Activated CD4-positive, alpha-beta T cell treated with anti-CD3 and anti-CD28 coated beads, Interleukin-2, amount 50 U/mL, for 4 hours (primary cell): ENCODE measurements around the gene CDH13.

Source experiments
- DNase-seq, 2 experiments: peaks; one replicate each; pipeline ENCODE4 v3.0.0-alpha.2; 2020

Gene CDH13

DNA sequence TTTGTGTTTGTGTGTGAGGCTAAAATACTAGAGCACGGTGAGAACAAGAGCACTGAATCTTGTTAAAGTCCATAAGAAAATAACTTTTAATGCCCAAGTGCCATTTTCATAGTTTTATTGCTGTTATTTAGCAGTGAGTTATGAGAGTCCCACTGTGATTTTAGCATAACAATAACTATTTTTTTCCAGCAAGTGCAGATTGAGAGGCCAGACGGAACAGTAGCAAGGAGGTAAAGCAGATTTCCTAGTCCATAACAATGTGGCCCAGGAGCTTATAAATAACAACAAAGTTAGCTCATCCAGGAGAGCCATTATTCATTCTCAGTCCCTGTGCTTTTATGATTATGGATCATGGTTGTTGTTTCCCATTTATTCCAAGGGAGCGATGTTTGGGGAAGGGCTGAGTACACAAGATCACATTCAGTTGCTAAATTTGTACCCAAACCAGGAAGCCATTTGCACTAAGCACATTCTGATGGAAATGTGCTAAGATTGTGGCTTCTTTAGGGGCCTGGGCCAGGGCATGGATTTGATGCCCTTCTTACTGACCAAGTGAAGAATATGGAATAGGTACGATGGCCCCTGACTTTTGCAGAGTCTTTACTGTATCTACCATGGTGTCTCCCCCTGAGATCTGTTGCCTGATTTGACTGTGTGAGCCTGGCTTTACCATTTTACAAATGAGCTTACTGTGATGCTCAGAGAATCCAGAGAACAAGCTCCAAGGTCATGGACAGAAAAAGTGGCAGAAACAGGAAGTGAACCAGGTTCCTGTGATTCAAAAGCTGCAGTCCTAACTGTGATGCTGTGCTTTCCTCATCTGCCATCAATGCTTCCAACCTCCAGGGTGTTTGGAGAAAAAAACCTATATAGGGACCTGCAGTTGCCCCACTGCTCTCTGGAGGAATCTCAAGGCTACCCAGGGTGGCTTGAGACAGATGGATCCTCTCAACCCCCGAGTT lies 976.3 kb downstream of the CDH13 start:
- no peak for DNase-seq

DNA sequence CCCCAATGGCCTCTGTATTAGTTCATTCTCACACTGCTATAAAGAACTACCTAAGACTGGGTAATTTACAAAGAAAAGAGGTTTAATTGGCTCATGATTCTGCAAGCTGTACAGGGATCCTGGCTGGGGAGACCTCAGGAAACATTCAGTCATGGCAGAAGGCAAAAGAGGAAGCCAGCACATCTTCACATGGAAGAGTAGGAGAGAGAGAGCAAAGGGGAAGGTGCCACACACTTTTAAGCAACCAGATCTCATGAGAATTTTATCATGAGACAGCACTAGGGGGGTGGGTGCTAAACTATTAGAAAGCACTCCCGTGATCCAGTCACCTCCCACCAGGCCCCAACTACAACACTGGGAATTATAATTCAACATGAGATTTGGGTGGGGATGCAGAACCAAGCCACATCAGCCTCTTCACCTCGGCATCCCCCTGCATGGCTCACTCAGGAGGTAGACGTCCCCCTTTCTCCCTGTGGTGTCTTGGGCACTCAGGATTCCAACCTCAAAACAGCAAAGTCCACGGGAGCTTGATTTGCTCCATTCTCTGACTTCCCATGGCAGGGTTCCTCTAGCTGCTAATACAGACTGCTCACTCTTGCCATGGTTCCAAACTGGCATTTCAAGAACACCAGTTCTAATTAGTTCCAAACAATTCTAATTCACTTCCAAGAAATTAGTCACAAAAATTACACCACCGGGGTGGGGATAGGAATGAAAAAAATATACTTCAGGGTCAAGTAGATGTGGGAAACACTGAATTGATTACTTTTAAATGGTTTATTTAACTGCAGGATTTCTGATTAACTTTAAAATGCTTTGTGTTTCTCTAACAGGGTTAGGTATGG lies 977.2 kb downstream of the CDH13 start:
- no peak for DNase-seq

DNA sequence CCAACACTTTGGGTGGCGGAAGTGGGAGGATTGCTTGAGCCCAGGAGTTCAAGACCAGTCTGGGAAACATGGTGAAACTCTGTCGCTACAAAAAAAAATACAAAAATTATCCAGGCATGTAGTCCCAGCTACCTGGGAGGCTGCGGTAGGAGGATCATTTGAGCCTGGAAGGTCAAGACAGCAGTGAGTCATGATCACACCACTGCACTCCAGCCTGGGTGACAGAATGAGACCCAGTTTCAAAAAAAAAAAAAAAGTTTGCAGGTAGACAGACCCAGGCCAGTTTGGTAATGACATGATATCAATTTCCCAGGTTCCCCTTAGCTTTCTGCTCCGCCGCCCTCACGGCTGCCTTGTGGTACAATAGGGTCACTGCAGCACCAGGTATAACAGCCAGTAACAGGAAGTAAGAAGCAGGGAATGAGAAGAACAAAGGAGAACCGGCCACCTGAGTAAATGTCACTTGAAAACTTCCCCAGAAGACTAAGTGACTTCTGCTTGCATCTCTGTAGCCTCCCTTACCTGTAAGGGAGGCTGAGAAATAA lies 979.8 kb downstream of the CDH13 start:
- DNase-seq: no peak

DNA sequence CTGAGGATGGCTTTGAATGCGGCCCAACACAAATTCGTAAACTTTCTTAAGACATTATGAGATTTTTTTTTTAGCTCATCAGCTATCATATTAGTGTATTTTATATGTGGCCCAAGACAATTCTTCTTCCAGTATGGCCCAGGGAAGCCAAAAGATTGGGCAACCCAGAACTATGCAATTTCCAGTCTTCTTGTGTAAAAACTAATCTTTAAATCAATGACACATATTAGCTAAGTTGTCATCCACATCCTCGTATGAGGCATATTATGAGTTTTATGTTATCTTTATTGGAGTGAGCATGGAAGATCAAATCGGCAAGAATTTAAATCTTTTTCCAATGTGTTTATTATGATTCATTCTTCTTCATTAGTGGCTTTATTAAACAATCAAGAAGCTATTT lies 982.4 kb downstream of the CDH13 start:
- no peak for DNase-seq

DNA sequence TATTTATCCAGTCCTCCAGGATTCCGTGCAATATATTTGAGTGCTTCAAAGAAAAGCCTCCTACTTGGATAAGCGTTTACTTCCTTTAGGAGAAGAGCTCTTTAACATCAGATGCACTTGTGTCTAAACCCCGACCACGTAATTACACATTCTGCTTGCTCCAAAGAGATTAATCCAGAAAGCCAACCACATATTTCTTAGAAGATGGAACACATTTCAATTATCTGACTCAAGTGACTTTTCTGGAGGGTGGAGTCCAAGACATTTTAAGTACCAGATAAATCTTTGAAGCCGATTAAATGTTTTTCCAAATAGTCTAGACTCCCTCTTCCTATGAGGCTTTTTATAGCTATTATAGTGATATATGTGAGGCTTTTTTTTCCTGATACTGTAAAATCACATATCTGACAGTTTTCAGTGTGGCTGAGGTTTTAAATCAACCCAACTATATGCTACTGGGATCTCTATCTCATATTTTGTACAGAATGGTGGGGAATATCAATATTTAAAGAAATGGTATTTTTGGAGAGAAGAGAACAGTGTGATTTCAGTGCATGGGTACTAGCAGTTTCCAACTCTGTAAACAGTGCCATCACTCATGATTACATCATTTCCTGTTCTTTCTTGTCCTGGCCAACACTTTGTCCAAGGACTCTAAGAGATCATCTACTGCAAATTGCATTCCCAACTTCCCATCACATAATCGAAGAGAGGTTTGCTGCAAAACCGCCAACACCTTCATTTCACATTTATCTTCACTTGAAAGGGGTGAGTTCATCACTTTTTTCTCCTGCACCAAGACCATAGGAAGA lies 988.6 kb downstream of the CDH13 start:
- DNase-seq: no peak

DNA sequence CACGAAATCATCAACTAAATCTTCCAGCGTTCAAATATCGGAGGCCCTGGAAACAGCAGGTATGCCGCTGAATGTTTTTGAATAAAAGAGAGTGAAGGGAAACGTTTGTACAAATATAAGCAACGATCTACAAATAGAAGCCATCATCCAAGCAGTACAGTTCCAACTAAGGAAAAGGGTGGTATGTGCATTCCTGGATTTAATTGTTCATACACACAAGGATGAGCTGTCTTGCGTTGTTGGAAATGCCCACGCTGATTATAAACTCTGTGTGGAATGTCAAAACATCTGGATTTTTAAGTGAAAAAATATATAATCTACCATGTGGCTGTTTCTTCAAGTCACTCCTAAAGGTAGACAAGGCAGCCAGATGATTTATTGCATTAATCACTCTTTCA lies 989.2 kb downstream of the CDH13 start:
- DNase-seq: no peak

DNA sequence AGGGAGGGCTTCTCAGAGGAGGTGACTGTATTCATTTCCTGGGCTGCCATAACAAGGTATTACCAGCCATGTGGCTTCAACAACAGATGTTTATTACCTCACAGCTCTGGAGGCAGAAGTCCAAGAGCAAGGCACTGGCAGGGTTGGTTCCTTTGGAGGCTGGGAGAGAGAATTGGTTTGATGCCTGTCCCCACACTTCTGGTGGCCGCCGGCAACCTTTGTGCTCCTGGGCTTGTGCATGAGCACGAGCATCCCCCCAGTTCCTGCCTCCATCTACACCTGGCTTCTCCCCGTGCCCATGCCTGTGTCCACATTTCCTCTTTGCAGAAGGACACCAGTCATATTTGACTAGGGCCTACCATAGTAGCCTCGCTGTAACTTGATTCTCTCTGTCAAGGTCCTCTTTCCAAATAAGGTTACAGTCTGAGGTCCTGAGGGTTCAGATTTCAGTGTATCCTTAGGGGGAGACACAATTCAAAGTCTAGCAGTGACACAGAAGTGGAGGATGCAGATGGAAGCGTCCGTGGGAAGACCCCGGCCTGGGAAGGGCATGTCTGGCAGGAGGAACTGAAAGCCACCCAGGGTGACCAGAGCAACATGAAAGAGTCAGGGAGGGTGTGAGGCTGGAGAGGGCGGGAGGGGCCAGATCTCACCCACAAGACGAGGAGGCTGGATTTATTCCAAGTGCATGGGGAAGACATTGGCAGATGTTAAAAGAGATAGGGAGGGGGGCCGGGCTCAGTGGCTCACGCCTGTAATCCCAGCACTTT lies 992.8 kb downstream of the CDH13 start:
- no peak for DNase-seq

DNA sequence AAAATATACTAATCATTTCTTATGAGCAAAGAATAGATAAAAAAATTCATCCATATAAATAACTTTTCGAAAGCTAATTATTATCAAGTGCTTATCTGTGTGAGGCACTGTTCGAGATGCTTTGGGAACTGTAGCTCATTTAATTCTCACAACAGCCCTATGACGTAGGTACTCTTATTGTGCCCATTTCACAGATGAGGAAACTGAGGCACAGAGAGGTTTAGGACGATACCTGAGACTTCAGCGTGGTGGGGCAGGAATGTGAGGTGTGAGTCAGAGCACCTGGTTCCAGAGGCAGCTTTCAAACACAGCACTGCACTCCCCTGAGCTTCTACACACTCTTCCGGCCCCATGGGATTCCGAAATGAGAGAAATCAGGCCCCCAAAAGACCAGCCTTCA lies 995.2 kb downstream of the CDH13 start:
- no peak for DNase-seq

DNA sequence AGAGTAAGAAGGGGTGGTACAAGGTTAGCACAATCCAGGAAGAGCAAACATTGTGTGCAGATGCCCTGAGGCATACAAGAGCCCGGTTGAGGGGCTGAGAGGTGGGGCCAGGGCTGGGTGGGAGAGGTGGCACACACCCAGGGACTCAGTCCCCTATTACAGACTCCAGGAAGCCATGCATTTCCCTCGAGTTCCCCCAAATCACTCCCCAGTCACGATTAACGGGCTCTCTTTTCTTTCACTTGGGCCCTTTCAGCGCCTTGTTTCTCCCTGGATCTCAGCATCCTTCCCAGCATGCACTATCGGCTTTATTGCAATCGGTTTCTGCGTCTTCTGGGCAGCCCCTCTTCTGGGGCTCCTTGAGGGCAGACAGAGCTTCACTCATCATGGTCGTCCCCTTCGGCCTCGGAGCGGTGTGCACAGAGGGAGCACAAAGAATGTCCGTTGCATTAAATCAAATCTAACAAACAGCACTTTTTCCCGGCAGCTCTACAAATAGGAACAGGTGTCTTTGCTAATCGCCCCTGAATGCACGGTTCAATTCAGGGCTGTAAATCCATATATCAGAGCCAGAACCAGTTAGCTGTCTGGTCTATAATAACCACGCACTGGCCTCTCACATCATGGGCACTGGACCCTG lies 996.4 kb downstream of the CDH13 start:
- DNase-seq: no peak

DNA sequence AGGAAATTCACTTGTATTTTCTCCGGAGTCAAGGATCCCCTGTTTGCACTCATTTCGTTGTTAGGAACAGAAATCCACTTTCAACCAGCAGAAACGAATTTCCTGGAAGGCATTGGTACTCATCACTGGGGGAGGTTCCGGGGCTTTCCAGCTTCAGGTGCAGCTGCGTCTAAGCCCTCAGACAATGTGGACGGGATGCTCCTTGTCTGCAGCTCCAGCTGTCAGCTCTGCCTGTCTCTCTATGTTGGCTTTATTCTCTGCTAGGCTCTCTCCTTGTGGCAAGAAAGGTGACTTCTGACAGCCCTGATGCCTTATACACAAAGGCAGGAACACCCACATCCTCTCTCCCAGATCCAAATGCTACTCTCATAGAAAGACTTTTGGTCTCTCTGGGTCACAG lies 997.1 kb downstream of the CDH13 start:
- DNase-seq: no peak

DNA sequence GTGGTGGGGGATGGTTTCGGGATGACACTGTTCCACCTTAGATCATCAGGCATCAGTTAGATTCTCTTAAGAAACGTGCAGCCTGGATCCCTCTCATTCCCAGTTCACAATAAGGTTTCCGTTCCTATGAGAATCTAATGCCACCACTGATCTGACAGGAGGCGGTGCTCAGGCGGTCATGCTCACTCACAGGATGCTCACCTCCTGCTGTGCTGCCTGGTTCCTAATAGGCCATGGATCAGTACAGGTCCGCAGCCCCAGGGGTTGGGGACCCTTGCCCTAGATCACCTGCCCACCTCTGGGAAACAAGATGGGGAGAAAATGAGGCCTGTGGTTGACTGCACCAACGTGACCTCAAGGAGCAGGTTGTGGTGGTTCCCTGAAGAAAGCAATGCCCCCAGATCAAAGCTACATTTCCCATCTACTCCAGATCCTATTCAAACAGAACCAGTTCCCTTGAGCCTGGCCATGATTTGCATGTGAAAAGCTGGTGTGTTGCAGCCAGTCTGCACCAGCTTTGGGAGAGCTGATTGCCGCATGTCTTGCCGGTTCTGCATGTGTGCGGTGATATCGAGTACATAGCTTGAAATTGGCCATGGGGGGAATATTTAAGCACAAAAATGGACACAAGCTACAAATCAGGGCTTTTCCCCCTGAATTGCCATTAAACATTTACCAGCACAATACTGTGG lies 997.8 kb downstream of the CDH13 start:
- no peak for DNase-seq

DNA sequence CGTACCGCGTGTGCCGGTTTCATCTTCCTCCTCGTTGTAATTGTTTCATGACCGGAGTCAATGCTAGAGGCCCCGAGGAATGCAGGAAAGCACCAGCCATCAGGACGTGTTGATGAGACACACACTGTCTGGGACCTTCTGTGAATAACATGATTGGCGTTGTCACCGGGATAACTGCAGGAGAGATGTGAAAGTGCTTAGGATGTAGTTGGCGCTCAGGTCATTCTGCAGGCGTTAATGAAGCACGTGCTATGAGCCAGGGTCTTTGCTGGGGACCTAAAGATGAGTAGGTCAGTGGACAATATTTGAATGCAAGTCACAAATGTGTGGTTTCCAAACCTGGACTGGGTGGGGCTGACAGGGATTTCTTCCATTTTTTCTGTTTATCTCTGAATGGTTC lies 999.4 kb downstream of the CDH13 start:
- DNase-seq: no peak

DNA sequence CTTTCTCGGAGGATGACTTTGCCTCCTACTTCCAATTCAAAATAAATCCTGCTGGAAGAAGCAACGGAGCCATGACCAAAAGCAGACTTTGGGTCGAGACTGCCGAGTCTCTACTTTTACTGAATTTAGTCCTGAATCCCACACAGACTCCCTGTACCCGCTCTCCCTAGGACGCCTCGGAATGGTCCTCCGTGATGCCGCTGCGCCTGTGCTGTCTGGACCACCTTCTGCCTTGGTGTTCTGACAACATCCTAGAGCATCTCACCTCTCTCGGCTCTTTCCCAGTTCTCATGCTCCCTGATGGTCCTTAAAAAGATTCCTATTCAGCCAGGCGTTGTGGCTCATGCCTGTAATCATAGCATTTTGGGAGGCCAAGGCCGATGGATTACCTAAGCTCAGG lies 999.9 kb downstream of the CDH13 start:
- DNase-seq: no peak

DNA sequence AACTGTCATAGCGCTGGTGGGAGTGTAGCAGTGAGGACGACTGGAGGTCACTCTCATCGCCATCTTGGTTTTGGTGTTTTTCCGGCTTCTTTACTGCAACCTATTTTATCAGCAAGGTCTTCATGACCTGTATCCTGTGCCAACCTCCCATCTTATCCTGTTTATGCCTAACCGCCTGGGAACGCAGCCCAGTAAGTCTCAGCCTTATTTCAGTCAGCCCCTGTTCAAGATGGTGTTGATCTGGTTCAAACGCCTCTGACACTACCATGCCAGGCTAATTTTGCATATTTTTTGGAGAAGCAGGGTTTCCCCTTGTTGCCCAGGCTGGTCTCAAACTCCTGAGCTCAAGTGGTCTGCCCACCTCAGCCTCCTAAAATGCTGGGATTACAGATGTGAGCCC lies 1001.2 kb downstream of the CDH13 start:
- no peak for DNase-seq

DNA sequence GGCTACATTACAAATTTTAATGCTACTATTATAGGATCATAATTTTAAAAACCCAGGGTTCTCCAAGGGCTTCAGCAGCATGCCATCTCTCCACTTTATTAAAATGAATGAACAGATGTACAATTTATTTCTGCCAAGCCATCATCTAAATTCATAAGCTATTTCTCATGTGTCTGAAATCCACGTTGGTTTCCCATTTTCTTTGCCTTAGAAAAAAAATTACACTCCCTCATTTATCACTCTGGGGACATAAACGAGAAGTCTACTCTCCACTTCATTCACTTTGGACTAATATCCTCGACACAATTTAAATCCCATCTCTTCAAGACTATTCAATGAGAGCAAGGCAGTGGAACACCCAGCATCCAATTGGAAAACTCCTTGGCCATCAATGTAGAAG lies 1002.7 kb downstream of the CDH13 start:
- no peak for DNase-seq

DNA sequence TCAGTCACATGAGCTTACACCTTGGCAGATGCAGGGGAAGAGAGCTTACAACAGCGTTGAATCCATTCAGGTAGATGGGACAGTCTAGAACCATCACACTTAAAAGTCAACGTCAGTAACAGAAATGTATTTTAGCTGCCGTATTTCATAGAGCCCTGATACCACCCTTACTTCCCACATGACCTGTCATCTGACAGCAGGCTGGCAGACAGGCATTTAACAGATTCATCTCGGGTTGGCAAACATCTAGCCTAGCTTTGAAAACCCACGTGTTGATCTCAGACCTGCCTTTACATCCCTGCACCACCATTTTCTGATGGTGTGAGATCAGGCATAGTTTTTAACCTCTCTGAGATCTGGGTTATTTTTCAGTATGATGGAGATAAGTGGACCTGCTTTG lies 1003.1 kb downstream of the CDH13 start:
- DNase-seq: no peak

DNA sequence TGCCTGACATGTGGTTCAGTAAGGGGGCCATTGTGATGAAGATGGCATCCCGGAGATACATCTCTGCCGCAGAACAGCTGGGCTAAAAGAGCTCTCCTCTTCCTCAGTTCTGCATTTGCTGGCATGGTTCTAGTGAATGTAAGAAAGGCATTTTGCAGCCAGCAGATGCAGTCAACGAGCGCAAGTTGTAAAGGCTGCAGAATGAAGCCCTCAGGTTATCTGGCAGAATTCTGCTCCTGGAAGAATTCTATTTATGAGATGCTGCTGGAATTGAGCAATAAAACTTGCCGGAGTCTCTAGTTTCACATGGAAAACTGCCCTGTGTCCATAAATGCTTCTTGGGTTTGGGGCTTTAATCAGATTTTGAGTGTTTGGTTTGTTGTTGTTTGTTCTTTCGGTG lies 1004.2 kb downstream of the CDH13 start:
- DNase-seq: no peak

DNA sequence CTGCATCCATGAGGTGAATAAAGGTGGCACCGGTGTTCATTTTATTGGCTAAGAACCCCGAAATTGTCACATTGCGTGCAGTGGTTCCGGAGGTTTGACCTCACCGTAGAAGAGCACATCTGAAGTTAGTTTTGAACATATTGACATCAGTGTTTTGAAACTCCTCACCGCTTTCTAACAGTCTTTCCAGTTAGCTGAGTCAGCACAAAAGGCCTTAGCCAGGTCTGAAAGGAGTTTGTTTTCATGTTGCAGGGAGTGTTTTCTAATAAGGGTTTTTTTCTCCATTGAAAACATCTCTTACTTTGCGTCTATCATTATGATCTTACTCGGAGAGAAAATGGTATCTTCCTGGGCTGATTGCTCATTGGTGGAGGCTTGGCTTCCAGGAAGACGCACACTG lies 1006.5 kb downstream of the CDH13 start:
- no peak for DNase-seq

DNA sequence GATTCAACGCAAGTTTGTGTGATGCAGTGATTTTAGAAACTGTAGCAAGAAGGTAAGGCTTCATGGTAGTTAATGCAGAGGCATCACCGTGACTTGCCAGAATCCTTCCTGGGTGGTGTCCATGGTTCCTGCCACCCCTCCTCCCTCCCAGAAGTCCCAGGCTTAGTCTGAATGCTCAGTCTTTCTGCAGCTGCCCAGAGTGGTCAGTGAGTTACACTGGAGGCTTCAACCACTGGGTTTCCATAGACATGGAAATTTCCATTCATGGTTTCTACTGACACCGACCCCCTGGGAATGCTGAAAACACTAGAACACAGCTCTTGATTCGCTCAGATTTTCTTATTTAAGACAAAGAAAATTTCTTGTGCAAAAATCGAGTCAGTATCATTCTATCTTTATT lies 1021.6 kb downstream of the CDH13 start:
- no peak for DNase-seq

DNA sequence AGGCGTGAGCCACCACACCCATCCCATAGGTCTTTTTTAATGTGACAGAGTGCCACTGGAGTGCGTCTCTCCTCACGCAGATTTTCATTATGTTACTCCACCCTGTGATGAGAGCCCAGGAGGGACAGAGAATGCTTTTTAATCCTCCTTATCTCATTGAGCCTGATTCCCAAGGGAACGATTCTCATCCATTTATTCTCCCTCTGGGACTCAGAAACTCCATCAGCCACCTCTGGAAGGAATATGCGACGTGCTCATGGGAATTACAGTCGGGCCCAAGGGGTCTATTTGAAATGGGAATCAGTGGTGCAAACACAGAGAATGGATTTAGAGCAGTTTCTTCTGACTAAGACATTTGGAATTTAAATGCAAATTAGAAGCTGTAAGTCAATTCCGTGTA lies 1025.1 kb downstream of the CDH13 start:
- DNase-seq: no peak

DNA sequence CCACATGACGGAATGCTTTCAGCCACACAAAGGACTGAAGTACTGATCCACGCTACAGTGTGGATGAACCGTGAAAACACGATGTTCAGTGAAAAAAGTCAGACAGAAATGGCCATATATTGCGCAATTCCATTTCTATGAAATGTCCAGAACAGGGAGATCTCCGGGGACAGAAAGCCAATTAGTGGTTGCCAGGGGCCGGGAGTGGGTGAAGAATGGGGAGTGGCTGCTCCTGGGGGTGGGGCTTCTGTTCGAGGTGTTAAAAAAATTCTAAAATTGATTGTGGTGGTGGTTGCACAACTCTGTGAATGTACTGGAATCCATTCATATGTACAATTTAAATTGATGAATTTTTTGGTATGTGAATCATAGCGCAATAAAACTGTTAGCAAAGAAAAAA lies 1026.2 kb downstream of the CDH13 start:
- DNase-seq: no peak
